Skin epidermis (tissue), 12 donors: Measurements from ENCODE around the gene P3H2.

Source experiments
- H3K27ac ChIP-seq, 21 experiments: fragments of 200-600 bp; sonication (generic) in 11 of 21; one replicate each; pipeline ENCODE4 v1.5.0; 2020; ENCODE audit warnings: mild to moderate bottlenecking in 3 of 21, inconsistent platforms in 2 of 21, moderate library complexity in 2 of 21
- H3K4me3 ChIP-seq, 7 experiments: fragments of 200-600 bp; sonication (generic) in 2 of 7; one replicate each; pipeline ENCODE4 v1.5.0; 2020; ENCODE audit warnings: inconsistent platforms in 2 of 7, mild to moderate bottlenecking in 2 of 7, moderate library complexity in 1 of 7

Gene P3H2

GRCh38 chr3:190003068-190003467 lies 117.6 kb downstream of the P3H2 start:
- Histone ChIP-seq H3K4me3 (no peak overlapping the region), H3K27ac (peak overlapping the region in 1 of 21 experiments; percentile 46)

GRCh38 chr3:190001426-190001825 lies 119.3 kb downstream of the P3H2 start:
- H3K4me3 ChIP-seq, result no peak overlapping the region
- no peak overlapping the region for H3K27ac ChIP-seq

GRCh38 chr3:190000861-190001196 lies 119.9 kb downstream of the P3H2 start:
- H3K4me3 ChIP-seq, result no peak overlapping the region

GRCh38 chr3:190000187-190000860 lies 120.4 kb downstream of the P3H2 start:
- H3K27ac ChIP-seq, result no peak overlapping the region
- H3K4me3 ChIP-seq, result no peak overlapping the region

More at GRCh38 chr3:190000861-190001196, 119.9 kb downstream of the P3H2 start:
- H3K27ac ChIP-seq, result no peak overlapping the region

- no peak overlapping the region for H3K27ac ChIP-seq
- no peak overlapping the region for H3K4me3 ChIP-seq
Measured at GRCh38 chr3:189999718-190000117, 121.0 kb downstream of the P3H2 start.

- Histone ChIP-seq H3K27ac (no peak overlapping the region), H3K4me3 (no peak overlapping the region)
Measured at GRCh38 chr3:189995129-189995528, 125.6 kb downstream of the P3H2 start.

- Histone ChIP-seq H3K27ac (no peak overlapping the region), H3K4me3 (no peak overlapping the region)
Measured at GRCh38 chr3:189990826-189991225, 129.9 kb downstream of the P3H2 start.

GRCh38 chr3:189988854-189989253 lies 131.8 kb downstream of the P3H2 start:
- Histone ChIP-seq H3K4me3 (no peak overlapping the region), H3K27ac (no peak overlapping the region)

- Histone ChIP-seq H3K4me3 (no peak overlapping the region), H3K27ac (no peak overlapping the region)
Measured at GRCh38 chr3:189988322-189988721, 132.4 kb downstream of the P3H2 start.

- Histone ChIP-seq H3K4me3 (no peak overlapping the region), H3K27ac (no peak overlapping the region)
Measured at GRCh38 chr3:189985948-189986347, 134.7 kb downstream of the P3H2 start.

GRCh38 chr3:189983612-189984011 lies 137.1 kb downstream of the P3H2 start:
- no peak overlapping the region for H3K27ac ChIP-seq

GRCh38 chr3:189982321-189982945 lies 138.3 kb downstream of the P3H2 start:
- Histone ChIP-seq H3K4me3 (no peak overlapping the region), H3K27ac (no peak overlapping the region)

More at GRCh38 chr3:189983612-189984011, 137.1 kb downstream of the P3H2 start:
- no peak overlapping the region for H3K4me3 ChIP-seq

GRCh38 chr3:189981668-189982067 lies 139.0 kb downstream of the P3H2 start:
- H3K27ac ChIP-seq, result no peak overlapping the region

GRCh38 chr3:189978753-189979152 lies 141.9 kb downstream of the P3H2 start:
- H3K27ac ChIP-seq, result no peak overlapping the region
- no peak overlapping the region for H3K4me3 ChIP-seq

More at GRCh38 chr3:189981668-189982067, 139.0 kb downstream of the P3H2 start:
- H3K4me3 ChIP-seq, result no peak overlapping the region

GRCh38 chr3:189977174-189977573 lies 143.5 kb downstream of the P3H2 start:
- Histone ChIP-seq H3K27ac (no peak overlapping the region), H3K4me3 (no peak overlapping the region)

- Histone ChIP-seq H3K27ac (no peak overlapping the region), H3K4me3 (no peak overlapping the region)
Measured at GRCh38 chr3:189975391-189975990, 145.2 kb downstream of the P3H2 start.

- no peak overlapping the region for H3K4me3 ChIP-seq
- H3K27ac ChIP-seq, result no peak overlapping the region
Measured at GRCh38 chr3:189974359-189974758, 146.3 kb downstream of the P3H2 start.

GRCh38 chr3:189967254-189967865 lies 153.3 kb downstream of the P3H2 start:
- Histone ChIP-seq H3K4me3 (no peak overlapping the region), H3K27ac (no peak overlapping the region)

- Histone ChIP-seq H3K27ac (no peak overlapping the region), H3K4me3 (no peak overlapping the region)
Measured at GRCh38 chr3:189966843-189967242, 153.9 kb downstream of the P3H2 start.

GRCh38 chr3:189964623-189965332 lies 155.9 kb downstream of the P3H2 start:
- Histone ChIP-seq H3K4me3 (no peak overlapping the region), H3K27ac (no peak overlapping the region)
